ENCODE results near the gene RCAN3. TPM values are rescaled to one million over a fixed set of nuclear protein-coding genes. Genes with fewer than 3 reads are reported as not detected.
"Not testable (repeated sequence)": the region's sequence is repeated elsewhere in the genome, so short reads cannot be mapped to it uniquely, and the experiment has no call there.

RCAN3 gene
- polyA plus RNA-seq: 1 to 10 TPM; 9.5 to 10.0 TPM

GRCh38 chr1:24502709-24503058 is at the start of gene RCAN3:
Gene RCAN3, plus strand, starts transcription at chr1:24502836. Its CDS starts 11,537 bp downstream, at chr1:24514373.
- Histone ChIP-seq H3K36me3 (ENCODE audit: control insufficient read depth in 2 of 2, insufficient read depth in 2 of 2, low read length in 1 of 2) (no peaks in the 10 kb centered on the region), H3K4me3 (ENCODE audit: low read depth in 1 of 2, low read length in 2 of 2) (peak within 1 kb of the TSS; percentile 69 to 78), H3K27ac (ENCODE audit: low read depth in 2 of 2, low read length in 1 of 2) (peak within 1 kb of the TSS; percentile 96 to 97), H3K27me3 (ENCODE audit: control insufficient read depth in 1 of 2, insufficient read depth in 2 of 2, low read length in 2 of 2) (no peaks in the 10 kb centered on the region), H3K9me3 (ENCODE audit: control insufficient read depth in 2 of 2, insufficient read depth in 1 of 2, low read depth in 1 of 2, low read length in 1 of 2) (no peaks in the 10 kb centered on the region), H3K4me1 (ENCODE audit: control insufficient read depth in 2 of 2, insufficient read depth in 2 of 2, low read length in 1 of 2) (peaks cover 0 to 6% of the 10 kb centered on the region in 2 donors)
- WGBS, 2 donors: 0 to 1% methylated on average over 37 to 53 of the region's 53 CpGs

GRCh38 chr1:24452922-24453485 is 49.6 kb upstream of the RCAN3 start:
- Histone ChIP-seq H3K9me3 (ENCODE audit: control insufficient read depth in 2 of 2, insufficient read depth in 1 of 2, low read depth in 1 of 2, low read length in 1 of 2) (no peaks in the 10 kb centered on the region), H3K27me3 (ENCODE audit: control insufficient read depth in 1 of 2, insufficient read depth in 2 of 2, low read length in 2 of 2) (no peaks in the 10 kb centered on the region), H3K36me3 (ENCODE audit: control insufficient read depth in 2 of 2, insufficient read depth in 2 of 2, low read length in 1 of 2) (peaks cover 18 to 39% of the 10 kb centered on the region in 2 donors), H3K4me3 (ENCODE audit: low read depth in 1 of 2, low read length in 2 of 2) (no peak overlapping the region), H3K4me1 (ENCODE audit: control insufficient read depth in 2 of 2, insufficient read depth in 2 of 2, low read length in 1 of 2) (no peaks in the 10 kb centered on the region), H3K27ac (ENCODE audit: low read depth in 2 of 2, low read length in 1 of 2) (no peak overlapping the region)
- 81 to 86% methylated on average over 8 of the region's 8 CpGs for WGBS, 2 donors

- 83 to 85% methylated on average over 5 of the region's 5 CpGs for WGBS, 2 donors
- H3K27me3 ChIP-seq (ENCODE audit: control insufficient read depth in 1 of 2, insufficient read depth in 2 of 2, low read length in 2 of 2): no peaks in the 10 kb centered on the region
- peaks cover 18 to 41% of the 10 kb centered on the region in 2 donors for H3K36me3 ChIP-seq (ENCODE audit: control insufficient read depth in 2 of 2, insufficient read depth in 2 of 2, low read length in 1 of 2)
- H3K27ac ChIP-seq (ENCODE audit: low read depth in 2 of 2, low read length in 1 of 2): no peak overlapping the region
- H3K9me3 ChIP-seq (ENCODE audit: control insufficient read depth in 2 of 2, insufficient read depth in 1 of 2, low read depth in 1 of 2, low read length in 1 of 2): no peaks in the 10 kb centered on the region
- no peaks in the 10 kb centered on the region for H3K4me1 ChIP-seq (ENCODE audit: control insufficient read depth in 2 of 2, insufficient read depth in 2 of 2, low read length in 1 of 2)
- no peak overlapping the region for H3K4me3 ChIP-seq (ENCODE audit: low read depth in 1 of 2, low read length in 2 of 2)
These were observed 48.0 kb upstream of the RCAN3 start for GRCh38 chr1:24454673-24455072.

GRCh38 chr1:24455272-24455671 is 47.4 kb upstream of the RCAN3 start:
- H3K27me3 ChIP-seq (ENCODE audit: control insufficient read depth in 1 of 2, insufficient read depth in 2 of 2, low read length in 2 of 2): no peaks in the 10 kb centered on the region
- H3K36me3 ChIP-seq (ENCODE audit: control insufficient read depth in 2 of 2, insufficient read depth in 2 of 2, low read length in 1 of 2): peaks cover 18 to 44% of the 10 kb centered on the region in 2 donors
- no peak overlapping the region for H3K27ac ChIP-seq (ENCODE audit: low read depth in 2 of 2, low read length in 1 of 2)
- H3K4me3 ChIP-seq (ENCODE audit: low read depth in 1 of 2, low read length in 2 of 2): no peak overlapping the region
- 98 to 99% methylated on average over 5 of the region's 5 CpGs for WGBS, 2 donors
- H3K9me3 ChIP-seq (ENCODE audit: control insufficient read depth in 2 of 2, insufficient read depth in 1 of 2, low read depth in 1 of 2, low read length in 1 of 2): no peaks in the 10 kb centered on the region
- no peaks in the 10 kb centered on the region for H3K4me1 ChIP-seq (ENCODE audit: control insufficient read depth in 2 of 2, insufficient read depth in 2 of 2, low read length in 1 of 2)

GRCh38 chr1:24457866-24458265 is 44.8 kb upstream of the RCAN3 start:
- H3K36me3 ChIP-seq (ENCODE audit: control insufficient read depth in 2 of 2, insufficient read depth in 2 of 2, low read length in 1 of 2): peaks cover 11 to 40% of the 10 kb centered on the region in 2 donors
- no peak overlapping the region for H3K27ac ChIP-seq (ENCODE audit: low read depth in 2 of 2, low read length in 1 of 2)
- 92 to 93% methylated on average over 3 of the region's 3 CpGs for WGBS, 2 donors
- H3K9me3 ChIP-seq (ENCODE audit: control insufficient read depth in 2 of 2, insufficient read depth in 1 of 2, low read depth in 1 of 2, low read length in 1 of 2): no peaks in the 10 kb centered on the region
- no peak overlapping the region for H3K4me3 ChIP-seq (ENCODE audit: low read depth in 1 of 2, low read length in 2 of 2)
- no peaks in the 10 kb centered on the region for H3K4me1 ChIP-seq (ENCODE audit: control insufficient read depth in 2 of 2, insufficient read depth in 2 of 2, low read length in 1 of 2)
- no peaks in the 10 kb centered on the region for H3K27me3 ChIP-seq (ENCODE audit: control insufficient read depth in 1 of 2, insufficient read depth in 2 of 2, low read length in 2 of 2)

GRCh38 chr1:24459551-24460266 is 42.9 kb upstream of the RCAN3 start:
- H3K36me3 ChIP-seq (ENCODE audit: control insufficient read depth in 2 of 2, insufficient read depth in 2 of 2, low read length in 1 of 2): peaks cover 8 to 36% of the 10 kb centered on the region in 2 donors
- WGBS, 2 donors: 90 to 94% methylated on average over 6 of the region's 6 CpGs
- no peak overlapping the region for H3K4me3 ChIP-seq (ENCODE audit: low read depth in 1 of 2, low read length in 2 of 2)
- H3K27me3 ChIP-seq (ENCODE audit: control insufficient read depth in 1 of 2, insufficient read depth in 2 of 2, low read length in 2 of 2): no peaks in the 10 kb centered on the region
- H3K27ac ChIP-seq (ENCODE audit: low read depth in 2 of 2, low read length in 1 of 2): no peak overlapping the region
- no peaks in the 10 kb centered on the region for H3K9me3 ChIP-seq (ENCODE audit: control insufficient read depth in 2 of 2, insufficient read depth in 1 of 2, low read depth in 1 of 2, low read length in 1 of 2)
- H3K4me1 ChIP-seq (ENCODE audit: control insufficient read depth in 2 of 2, insufficient read depth in 2 of 2, low read length in 1 of 2): no peaks in the 10 kb centered on the region

GRCh38 chr1:24462128-24462527 is 40.5 kb upstream of the RCAN3 start:
- not testable (repeated sequence) for H3K4me3 ChIP-seq (ENCODE audit: low read depth in 1 of 2, low read length in 2 of 2); H3K27ac ChIP-seq (ENCODE audit: low read depth in 2 of 2, low read length in 1 of 2); H3K4me1 ChIP-seq (ENCODE audit: control insufficient read depth in 2 of 2, insufficient read depth in 2 of 2, low read length in 1 of 2); H3K27me3 ChIP-seq (ENCODE audit: control insufficient read depth in 1 of 2, insufficient read depth in 2 of 2, low read length in 2 of 2); H3K9me3 ChIP-seq (ENCODE audit: control insufficient read depth in 2 of 2, insufficient read depth in 1 of 2, low read depth in 1 of 2, low read length in 1 of 2)
- peaks cover 4 to 26% of the 10 kb centered on the region in 2 donors for H3K36me3 ChIP-seq (ENCODE audit: control insufficient read depth in 2 of 2, insufficient read depth in 2 of 2, low read length in 1 of 2)
- WGBS, 2 donors: 79 to 82% methylated on average over 4 of the region's 4 CpGs

GRCh38 chr1:24463776-24464735 is 38.6 kb upstream of the RCAN3 start:
- H3K36me3 ChIP-seq (ENCODE audit: control insufficient read depth in 2 of 2, insufficient read depth in 2 of 2, low read length in 1 of 2): peaks cover 0 to 14% of the 10 kb centered on the region in 2 donors
- H3K4me1 ChIP-seq (ENCODE audit: control insufficient read depth in 2 of 2, insufficient read depth in 2 of 2, low read length in 1 of 2): no peaks in the 10 kb centered on the region
- no peaks in the 10 kb centered on the region for H3K27me3 ChIP-seq (ENCODE audit: control insufficient read depth in 1 of 2, insufficient read depth in 2 of 2, low read length in 2 of 2)
- no peaks in the 10 kb centered on the region for H3K9me3 ChIP-seq (ENCODE audit: control insufficient read depth in 2 of 2, insufficient read depth in 1 of 2, low read depth in 1 of 2, low read length in 1 of 2)
- 66 to 70% methylated on average over 14 of the region's 14 CpGs for WGBS, 2 donors
- no peak overlapping the region for H3K4me3 ChIP-seq (ENCODE audit: low read depth in 1 of 2, low read length in 2 of 2)
- no peak overlapping the region for H3K27ac ChIP-seq (ENCODE audit: low read depth in 2 of 2, low read length in 1 of 2)

GRCh38 chr1:24465099-24465498 is 37.5 kb upstream of the RCAN3 start:
- Histone ChIP-seq H3K4me1 (ENCODE audit: control insufficient read depth in 2 of 2, insufficient read depth in 2 of 2, low read length in 1 of 2) (no peaks in the 10 kb centered on the region), H3K36me3 (ENCODE audit: control insufficient read depth in 2 of 2, insufficient read depth in 2 of 2, low read length in 1 of 2) (peaks cover 0 to 11% of the 10 kb centered on the region in 2 donors), H3K27ac (ENCODE audit: low read depth in 2 of 2, low read length in 1 of 2) (no peak overlapping the region), H3K9me3 (ENCODE audit: control insufficient read depth in 2 of 2, insufficient read depth in 1 of 2, low read depth in 1 of 2, low read length in 1 of 2) (no peaks in the 10 kb centered on the region), H3K27me3 (ENCODE audit: control insufficient read depth in 1 of 2, insufficient read depth in 2 of 2, low read length in 2 of 2) (no peaks in the 10 kb centered on the region), H3K4me3 (ENCODE audit: low read depth in 1 of 2, low read length in 2 of 2) (no peak overlapping the region)
- WGBS, 2 donors: 79 to 81% methylated on average over 4 of the region's 4 CpGs

Measured in esophagus (tissue), 2 donors.